Bronchial epithelial cell (primary cell): Measurements from ENCODE around the gene SELENON. TPM values are rescaled to one million over a fixed set of nuclear protein-coding genes. Genes with fewer than 3 reads are reported as not detected.

Experiments
- DNase-seq: peaks from one replicate; pipeline ENCODE4 v3.0.0-alpha.2; 2010; ENCODE audit warnings: low read depth
- FAIRE-seq: peaks from 2 replicates; lab custom pipeline; 2011; peaks lifted over from hg19 to GRCh38; lab: Jason Lieb, UNC
- H3K27me3 ChIP-seq: 2 replicates; pipeline ENCODE4 v1.5.1; 2011; ENCODE audit warnings: low read length; ENCODE audit not compliant: control insufficient read depth, insufficient read depth
- H3K36me3 ChIP-seq: 2 replicates; pipeline ENCODE4 v1.5.1; 2011; ENCODE audit warnings: low read length; ENCODE audit not compliant: control insufficient read depth, insufficient read depth
- H3K4me3 ChIP-seq: 2 replicates; pipeline ENCODE4 v1.5.1; 2011; ENCODE audit warnings: mild to moderate bottlenecking, low read depth, low read length, control low read depth
- CTCF ChIP-seq: IDR thresholded peaks from 2 replicates; pipeline ENCODE4 v1.5.1; 2011; ENCODE audit warnings: mild to moderate bottlenecking, moderate library complexity, low read length, control low read depth, inconsistent platforms; ENCODE audit not compliant: insufficient read depth, severe bottlenecking
- total RNA-seq: library from RNA; depleted of rRNA; stranded (reverse); fragments of >200 nt; gene quantifications from 2 replicates; pipeline ENCODE4 v1.2.1, GENCODE V29; 2014

The SELENON gene
- total RNA-seq, 1 donor from 2014 or later, result 3.4 TPM

DNA sequence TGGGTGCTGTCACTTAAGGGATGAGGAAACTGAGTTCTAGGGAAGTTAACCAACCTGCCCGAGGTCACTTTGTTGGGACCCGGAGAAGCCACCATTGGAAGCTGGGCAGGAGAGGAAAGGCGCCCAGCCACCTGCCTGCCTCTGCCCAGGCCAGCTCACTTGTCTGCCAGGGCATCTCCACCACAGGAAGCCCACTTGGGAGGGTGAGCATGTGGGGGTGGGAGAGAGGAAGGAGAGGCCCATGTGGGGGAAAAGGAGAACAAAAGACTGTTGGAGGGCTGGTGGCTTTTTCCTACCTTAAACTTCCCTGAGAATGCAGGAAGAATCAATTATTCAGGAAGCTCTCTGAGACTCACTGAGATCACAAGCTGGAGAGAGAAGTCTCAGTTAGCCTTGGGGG, 43.8 kb upstream of the SELENON start:
- no peak for DNase-seq
- H3K4me3 ChIP-seq, result no peak overlapping the region
- FAIRE-seq, result no peak
- TF ChIP-seq CTCF, result no peak
- no peaks in the 10 kb centered on the region for H3K36me3 ChIP-seq
- peaks cover 2% of the 10 kb centered on the region for H3K27me3 ChIP-seq

GRCh38 chr1:25757151-25757845, 42.7 kb upstream of the SELENON start:
- no peak overlapping the region for H3K4me3 ChIP-seq
- H3K36me3 ChIP-seq, result no peaks in the 10 kb centered on the region
- FAIRE-seq, result no peak
- no peak for TF ChIP-seq CTCF
- DNase-seq, result no peak
- H3K27me3 ChIP-seq, result peaks cover 2% of the 10 kb centered on the region

GRCh38 chr1:25757846-25758185, 42.2 kb upstream of the SELENON start:
- Histone ChIP-seq H3K36me3 (no peaks in the 10 kb centered on the region), H3K27me3 (peaks cover 2% of the 10 kb centered on the region), H3K4me3 (no peak overlapping the region)
- no peak for DNase-seq
- no peak for TF ChIP-seq CTCF
- no peak for FAIRE-seq

DNA sequence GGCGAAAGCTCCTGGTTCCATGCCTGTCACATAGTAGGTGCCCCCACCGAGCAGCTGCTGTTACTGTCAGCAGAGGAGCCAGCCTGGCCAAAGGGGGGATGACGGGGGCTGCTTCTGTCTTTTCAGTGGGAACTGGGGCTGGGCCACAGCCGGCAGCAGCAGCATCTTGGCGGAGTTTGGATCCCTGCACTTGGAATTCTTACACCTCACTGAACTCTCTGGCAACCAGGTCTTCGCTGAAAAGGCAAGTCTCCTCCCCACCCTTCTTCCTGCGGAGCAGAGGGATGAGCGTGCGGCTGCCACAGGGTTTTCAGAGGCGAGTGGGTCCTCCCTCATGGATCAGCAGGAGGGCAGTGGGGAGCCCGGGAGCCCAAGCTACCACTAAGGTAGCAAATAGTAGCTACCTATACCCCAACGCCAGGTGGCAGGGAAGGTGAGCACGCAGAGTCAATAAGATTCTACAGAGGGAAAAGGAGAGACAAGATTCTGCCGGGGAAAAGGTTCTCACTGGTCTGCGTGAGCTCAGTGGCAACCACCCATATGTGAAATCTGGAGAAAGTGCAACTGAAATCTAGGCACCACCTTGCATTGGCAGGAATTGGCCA, 41.4 kb upstream of the SELENON start:
- TF ChIP-seq CTCF, result no peak
- Histone ChIP-seq H3K27me3 (peaks cover 2% of the 10 kb centered on the region), H3K36me3 (no peaks in the 10 kb centered on the region), H3K4me3 (no peak overlapping the region)
- DNase-seq (no peak), FAIRE-seq (no peak)

DNA sequence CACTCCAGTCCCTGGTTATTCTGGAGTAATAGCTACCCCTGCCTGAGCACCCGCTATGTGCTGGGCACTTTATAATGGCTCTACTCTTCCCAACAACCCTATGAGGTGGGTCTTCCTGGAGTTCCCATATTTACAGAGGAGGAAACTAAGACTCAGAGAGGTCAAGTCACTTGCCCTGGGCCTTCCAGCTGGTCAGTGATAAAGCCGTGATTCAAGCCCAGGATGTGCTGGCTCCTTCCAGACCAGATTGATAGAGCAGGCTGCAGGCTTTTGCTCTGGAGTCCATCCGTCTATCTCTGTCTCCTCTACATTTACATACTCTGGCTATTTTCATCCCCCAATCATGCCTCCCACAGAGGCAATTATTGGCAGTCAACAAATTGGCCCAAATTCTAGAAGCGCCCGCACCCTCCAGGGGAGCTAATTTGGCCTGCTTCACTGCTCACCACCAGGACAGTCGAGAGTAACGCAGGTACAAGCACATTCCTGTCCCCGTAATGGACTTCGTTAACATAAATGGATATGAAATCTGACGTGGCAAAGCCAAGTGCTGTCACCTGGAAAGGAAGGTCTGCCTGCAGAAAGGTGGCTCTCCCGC, 39.8 kb upstream of the SELENON start:
- Histone ChIP-seq H3K27me3 (peaks cover 2% of the 10 kb centered on the region), H3K36me3 (no peaks in the 10 kb centered on the region), H3K4me3 (no peak overlapping the region)
- FAIRE-seq, result no peak
- no peak for DNase-seq
- no peak for TF ChIP-seq CTCF
